A549 treated with AZD2906 at 1 μM for 4 hours (cell line): ENCODE measurements around the gene HNRNPF. TPM values are rescaled to one million over a fixed set of nuclear protein-coding genes. Genes with fewer than 3 reads are reported as not detected.

Experiments used
- total RNA-seq: library from RNA; stranded (reverse); fragments of 200-300 nt; extraction: Qiagen RNA extraction; gene quantifications from 5 replicates; pipeline ENCODE4 v1.2.3, GENCODE V29; 2022

Gene HNRNPF, protein sequence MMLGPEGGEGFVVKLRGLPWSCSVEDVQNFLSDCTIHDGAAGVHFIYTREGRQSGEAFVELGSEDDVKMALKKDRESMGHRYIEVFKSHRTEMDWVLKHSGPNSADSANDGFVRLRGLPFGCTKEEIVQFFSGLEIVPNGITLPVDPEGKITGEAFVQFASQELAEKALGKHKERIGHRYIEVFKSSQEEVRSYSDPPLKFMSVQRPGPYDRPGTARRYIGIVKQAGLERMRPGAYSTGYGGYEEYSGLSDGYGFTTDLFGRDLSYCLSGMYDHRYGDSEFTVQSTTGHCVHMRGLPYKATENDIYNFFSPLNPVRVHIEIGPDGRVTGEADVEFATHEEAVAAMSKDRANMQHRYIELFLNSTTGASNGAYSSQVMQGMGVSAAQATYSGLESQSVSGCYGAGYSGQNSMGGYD
- total RNA-seq = 323 to 353 TPM (median 341 TPM) in 5 replicates

DNA sequence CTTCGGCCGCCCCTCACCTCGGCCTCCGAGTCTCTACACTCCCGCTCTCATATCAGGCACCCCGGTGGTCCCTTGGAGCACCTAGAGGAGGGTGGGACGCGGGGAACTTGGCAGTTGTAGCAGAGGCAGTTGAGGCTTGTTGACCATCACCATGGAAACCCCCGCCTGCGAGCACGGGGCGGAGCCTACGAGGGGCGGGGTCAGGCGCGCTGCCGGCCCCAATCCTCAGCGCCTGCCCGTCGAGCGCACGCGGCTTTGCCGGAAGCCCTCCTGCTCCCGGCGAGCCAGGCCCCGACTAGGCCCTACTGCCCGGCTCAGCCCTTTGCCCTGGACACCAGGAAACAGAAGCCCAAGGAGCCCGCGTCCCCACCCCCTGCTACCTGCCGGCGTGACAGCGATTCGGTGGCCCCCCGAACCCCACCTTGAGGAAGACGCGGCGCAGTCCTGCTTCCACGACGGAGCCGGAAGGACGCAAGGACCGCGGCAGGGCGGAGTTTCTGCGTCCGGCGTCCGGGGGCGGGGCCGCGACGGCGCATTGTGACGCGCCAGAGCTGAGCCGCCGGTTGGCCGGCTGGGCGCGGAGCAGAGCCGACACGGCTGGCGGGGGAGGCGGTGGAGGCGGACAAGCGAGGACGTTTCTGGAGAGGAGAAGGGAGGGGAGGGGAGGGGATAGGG lies at the start of gene HNRNPF:
Gene HNRNPF, minus strand, starts transcription at position 477 of the 675 bp plus-strand sequence. CDS start 21,302 bp downstream, outside the sequence.

DNA sequence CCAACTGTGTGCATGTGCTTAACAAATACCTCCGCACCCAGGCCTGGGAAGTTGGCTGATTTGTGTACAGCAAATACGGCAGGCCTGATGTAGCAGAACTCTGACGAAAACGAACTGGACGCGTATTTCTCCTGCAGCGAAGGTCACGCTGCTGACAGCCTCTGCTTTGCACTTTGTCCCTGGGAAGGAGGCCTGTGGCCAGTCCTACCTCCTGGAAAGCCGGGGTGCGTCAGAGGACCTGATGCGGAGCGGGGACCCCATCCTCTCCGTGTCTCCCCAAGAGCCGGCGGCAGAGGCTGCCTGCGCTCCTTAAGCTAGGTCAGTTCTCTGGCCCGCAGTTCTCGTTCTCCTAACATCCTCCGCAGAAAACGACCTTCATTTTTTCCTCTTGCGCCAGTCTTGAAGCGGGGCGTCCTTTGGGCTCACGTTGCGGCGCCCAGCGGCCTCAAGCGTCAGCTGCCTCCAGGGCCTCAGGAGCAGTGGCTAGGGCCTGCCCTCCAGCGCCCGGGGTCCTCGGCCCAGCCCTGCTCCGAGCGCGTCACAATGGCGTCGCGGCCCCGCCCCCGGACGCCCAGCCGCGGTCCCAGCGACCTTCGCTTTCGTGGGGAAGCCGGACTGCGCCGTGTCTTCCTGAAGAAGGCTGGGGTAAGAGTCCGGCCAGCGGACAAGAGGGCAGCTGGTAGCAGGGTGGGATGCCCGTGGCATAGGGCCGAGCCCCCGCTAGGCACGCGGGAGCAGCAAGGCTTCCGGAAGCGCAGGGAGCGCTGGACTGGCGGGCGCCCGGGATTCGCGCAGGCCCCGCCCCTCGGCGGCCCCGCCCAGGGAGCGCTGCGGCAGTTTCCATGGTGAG lies 27.5 kb upstream of the HNRNPF start, which contains the start of gene ZNF487:
Gene ZNF487, plus strand, starts transcription at position 821 of the 850 bp plus-strand sequence. CDS start 38,703 bp downstream, outside the sequence.

DNA sequence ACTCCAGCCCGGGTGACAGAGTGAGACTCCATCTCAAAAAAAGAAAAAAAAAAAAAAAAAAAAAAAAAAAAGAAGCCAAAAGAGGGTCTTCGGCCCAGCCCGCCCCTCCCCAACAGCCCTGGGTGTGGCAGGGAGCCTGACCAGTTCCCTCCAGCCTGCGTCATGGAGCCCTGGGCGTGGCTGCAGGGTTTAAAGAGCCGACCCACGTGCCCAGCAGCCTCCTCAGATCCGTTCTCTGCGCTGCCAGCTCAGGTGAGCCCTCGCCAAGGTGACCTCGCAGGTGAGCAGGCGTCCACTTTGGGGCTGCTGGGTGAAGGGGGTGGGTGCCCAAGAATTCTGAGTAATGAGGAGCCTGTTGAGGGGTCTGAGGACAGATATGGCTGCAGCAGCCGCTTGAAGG lies 37.6 kb downstream of the HNRNPF start, which contains the start of gene FXYD4:
Gene FXYD4, plus strand, starts transcription at position 219 of the 400 bp plus-strand sequence. CDS start 2,111 bp downstream, outside the sequence.

Other genes starting within 250 kb of the HNRNPF start
- gene RASGEF1A, start 142.1 kb downstream of the HNRNPF start, total RNA-seq = 4.8 to 6.8 TPM (median 5.8 TPM) in 5 replicates
- gene FXYD4, start 37.5 kb downstream of the HNRNPF start, total RNA-seq = not detected in 5 replicates
- 6.7 to 7.7 TPM (median 7.0 TPM) in 5 replicates for gene ZNF487, start 27.9 kb upstream of the HNRNPF start, total RNA-seq
- 2.0 to 2.1 TPM (median 2.0 TPM) in 5 replicates for gene ZNF239, start 165.4 kb upstream of the HNRNPF start, total RNA-seq
- 1.5 to 2.4 TPM (median 1.6 TPM) in 5 replicates for gene ZNF485, start 197.3 kb upstream of the HNRNPF start, total RNA-seq
- 13.2 to 16.3 TPM (median 15.7 TPM) in 5 replicates for gene ZNF32, start 239.7 kb upstream of the HNRNPF start, total RNA-seq